Liver (tissue), 9 donors: Measurements from ENCODE around the gene CA10. TPM values are rescaled to one million over a fixed set of nuclear protein-coding genes. Genes with fewer than 3 reads are reported as not detected.

Experiments
- DNase-seq: peaks from one replicate; pipeline ENCODE4 v3.0.0-alpha.2; 2017; ENCODE audit warnings: low spot score
- H3K27ac ChIP-seq, 2 donors: one replicate each; pipeline ENCODE4 v1.7.0; 2013; ENCODE audit warnings: inconsistent platforms in 2 of 2, low read length in 2 of 2, control low read depth in 1 of 2, low read depth in 1 of 2, mild to moderate bottlenecking in 1 of 2
- H3K27me3 ChIP-seq, 4 donors: one replicate each; pipeline versions ENCODE4 v1.6.1 to v1.7.0; 2013; ENCODE audit warnings: low read length in 3 of 4, inconsistent platforms in 1 of 4, mild to moderate bottlenecking in 1 of 4, moderate library complexity in 1 of 4; ENCODE audit not compliant: control insufficient read depth in 4 of 4, insufficient read depth in 4 of 4
- H3K36me3 ChIP-seq, 4 donors: one replicate each; pipeline versions ENCODE4 v1.6.1 to v1.7.0; 2013; ENCODE audit warnings: low read length in 3 of 4, mild to moderate bottlenecking in 3 of 4, low read depth in 1 of 4, moderate library complexity in 1 of 4; ENCODE audit not compliant: control insufficient read depth in 4 of 4, insufficient read depth in 3 of 4
- H3K4me1 ChIP-seq, 4 donors: one replicate each; pipeline versions ENCODE4 v1.6.1 to v1.7.0; 2013; ENCODE audit warnings: low read length in 3 of 4, mild to moderate bottlenecking in 3 of 4, moderate library complexity in 1 of 4; ENCODE audit not compliant: control insufficient read depth in 4 of 4, insufficient read depth in 4 of 4
- H3K4me3 ChIP-seq, 3 donors: one replicate each; pipeline versions ENCODE4 v1.6.1 to v1.7.0; 2013; ENCODE audit warnings: low read length in 3 of 3, control low read depth in 1 of 3, low read depth in 1 of 3, mild to moderate bottlenecking in 1 of 3
- H3K9ac ChIP-seq, 2 donors: one replicate each; pipeline ENCODE4 v1.7.0; 2013; ENCODE audit warnings: low read length in 2 of 2, mild to moderate bottlenecking in 2 of 2, moderate library complexity in 2 of 2, control low read depth in 1 of 2, low read depth in 1 of 2
- H3K9me3 ChIP-seq, 4 donors: one replicate each; pipeline versions ENCODE4 v1.6.1 to v1.7.0; 2013; ENCODE audit warnings: low read length in 3 of 4; ENCODE audit not compliant: control insufficient read depth in 4 of 4
- EGR1 ChIP-seq, 2 donors: IDR thresholded peaks; 2 replicates each; pipeline ENCODE4 v1.6.1; 2016 to 2018; ENCODE audit warnings: antibody characterized with exemption in 2 of 2, low read depth in 2 of 2
- FOXA1 ChIP-seq: IDR thresholded peaks from 2 replicates; pipeline ENCODE4 v1.6.1; 2016; ENCODE audit warnings: antibody characterized with exemption
- FOXA2 ChIP-seq: IDR thresholded peaks from 2 replicates; pipeline ENCODE4 v1.6.1; 2016; ENCODE audit warnings: antibody characterized with exemption
- GABPA ChIP-seq, 2 donors: IDR thresholded peaks in 1 of 2; conservative IDR thresholded peaks in 1 of 2; 2 replicates each; pipeline ENCODE4 v1.6.1; 2016; ENCODE audit warnings: antibody characterized with exemption in 2 of 2, mild to moderate bottlenecking in 1 of 2, moderate library complexity in 1 of 2
- HNF4A ChIP-seq, 2 donors: conservative IDR thresholded peaks; 2 replicates each; pipeline ENCODE4 v1.6.1; 2016; ENCODE audit warnings: antibody characterized with exemption in 2 of 2, mild to moderate bottlenecking in 2 of 2
- HNF4G ChIP-seq: IDR thresholded peaks from 2 replicates; pipeline ENCODE4 v1.6.1; 2016; ENCODE audit warnings: antibody characterized with exemption
- JUND ChIP-seq, 2 donors: IDR thresholded peaks; 2 replicates each; pipeline ENCODE4 v1.6.1; 2016; ENCODE audit warnings: antibody characterized with exemption in 2 of 2
- MAX ChIP-seq: IDR thresholded peaks from 2 replicates; pipeline ENCODE4 v1.6.1; 2016; ENCODE audit warnings: antibody characterized with exemption
- NR2F2 ChIP-seq: IDR thresholded peaks from 2 replicates; pipeline ENCODE4 v1.6.1; 2016; ENCODE audit warnings: antibody characterized with exemption
- RAD21 ChIP-seq, 2 donors: IDR thresholded peaks; 2 replicates each; pipeline ENCODE4 v1.6.1; 2016; ENCODE audit warnings: antibody characterized with exemption in 2 of 2, mild to moderate bottlenecking in 2 of 2
- RXRA ChIP-seq, 2 donors: IDR thresholded peaks; 2 replicates each; pipeline ENCODE4 v1.6.1; 2017 to 2018; ENCODE audit warnings: antibody characterized with exemption in 2 of 2, mild to moderate bottlenecking in 1 of 2
- SP1 ChIP-seq: IDR thresholded peaks from 2 replicates; pipeline ENCODE4 v1.6.1; 2018; ENCODE audit warnings: antibody characterized with exemption, mild to moderate bottlenecking
- TAF1 ChIP-seq: conservative IDR thresholded peaks from 2 replicates; pipeline ENCODE4 v1.6.1; 2016; ENCODE audit warnings: antibody characterized with exemption, mild to moderate bottlenecking
- YY1 ChIP-seq: IDR thresholded peaks from 2 replicates; pipeline ENCODE4 v1.6.1; 2016; ENCODE audit warnings: antibody characterized with exemption, mild to moderate bottlenecking
- WGBS: extraction: QIAGEN DNeasy Blood & Tissue Kit; methylation state at CpG from one replicate; pipeline ENCODE4 v1.1.7; 2013; 5-methylcytosine and 5-hydroxymethylcytosine counted together
- polyA plus RNA-seq, 2 donors: library from polyadenylated mRNA; stranded (reverse) in 1 of 2; unstranded in 1 of 2; fragments of 200-250 nt in 1 of 2; fragments of >200 nt in 1 of 2; fragmentation: Nextera tagmentation in 1 of 2; extraction: Ambion mirVana in 1 of 2; gene quantifications; one replicate each; pipeline versions ENCODE4 v1.2.1 to v1.2.3, GENCODE V29; 2013 to 2015
- total RNA-seq, 2 donors: library from RNA; depleted of rRNA; stranded (reverse); fragments of >200 nt; gene quantifications; one replicate each; pipeline ENCODE4 v1.2.3, GENCODE V29; 2014
- TF ChIP-seq, protein P1 (sequence below): fragments of 150-350 bp; IDR thresholded peaks from 2 replicates; pipeline ENCODE4 v1.5.1; 2017; ENCODE audit warnings: improper control_type of control experiment, low read depth, low read length; ENCODE audit not compliant: missing input control
- TF ChIP-seq, protein P2 (sequence below): IDR thresholded peaks from 2 replicates; pipeline ENCODE4 v1.6.1; 2016; ENCODE audit warnings: antibody characterized with exemption
- TF ChIP-seq, protein P3 (sequence below): IDR thresholded peaks from 2 replicates; pipeline ENCODE4 v1.6.1; 2016; ENCODE audit warnings: antibody characterized with exemption
- TF ChIP-seq, protein P4 (sequence below): IDR thresholded peaks from 2 replicates; pipeline ENCODE4 v1.6.1; 2016; ENCODE audit warnings: antibody characterized with exemption, mild to moderate bottlenecking
- donor health status: healthy.
- donor health status: healthy.
- donor health status: healthy.
- donor health status: healthy.
- donor health status: healthy.

CA10 gene
- total and polyA plus RNA-seq, 4 donors = 0.05 TPM; not detected in 3

- TF ChIP-seq, protein P1, sequence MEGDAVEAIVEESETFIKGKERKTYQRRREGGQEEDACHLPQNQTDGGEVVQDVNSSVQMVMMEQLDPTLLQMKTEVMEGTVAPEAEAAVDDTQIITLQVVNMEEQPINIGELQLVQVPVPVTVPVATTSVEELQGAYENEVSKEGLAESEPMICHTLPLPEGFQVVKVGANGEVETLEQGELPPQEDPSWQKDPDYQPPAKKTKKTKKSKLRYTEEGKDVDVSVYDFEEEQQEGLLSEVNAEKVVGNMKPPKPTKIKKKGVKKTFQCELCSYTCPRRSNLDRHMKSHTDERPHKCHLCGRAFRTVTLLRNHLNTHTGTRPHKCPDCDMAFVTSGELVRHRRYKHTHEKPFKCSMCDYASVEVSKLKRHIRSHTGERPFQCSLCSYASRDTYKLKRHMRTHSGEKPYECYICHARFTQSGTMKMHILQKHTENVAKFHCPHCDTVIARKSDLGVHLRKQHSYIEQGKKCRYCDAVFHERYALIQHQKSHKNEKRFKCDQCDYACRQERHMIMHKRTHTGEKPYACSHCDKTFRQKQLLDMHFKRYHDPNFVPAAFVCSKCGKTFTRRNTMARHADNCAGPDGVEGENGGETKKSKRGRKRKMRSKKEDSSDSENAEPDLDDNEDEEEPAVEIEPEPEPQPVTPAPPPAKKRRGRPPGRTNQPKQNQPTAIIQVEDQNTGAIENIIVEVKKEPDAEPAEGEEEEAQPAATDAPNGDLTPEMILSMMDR = no peak
- TF ChIP-seq FOXA1 (no peak), RXRA (IDR thresholded peaks at IDR 0.05) (no peak), JUND (IDR thresholded peaks at IDR 0.05) (no peak), RAD21 (IDR thresholded peaks at IDR 0.05) (no peak), FOXA2 (no peak), HNF4G (no peak), SP1 (no peak), HNF4A (conservative IDR thresholded peaks at IDR 0.05) (no peak), YY1 (no peak), NR2F2 (no peak)
Observed at GRCh38 chr17:51948128-51948527, 210.4 kb downstream of the CA10 start (continued).

DNA sequence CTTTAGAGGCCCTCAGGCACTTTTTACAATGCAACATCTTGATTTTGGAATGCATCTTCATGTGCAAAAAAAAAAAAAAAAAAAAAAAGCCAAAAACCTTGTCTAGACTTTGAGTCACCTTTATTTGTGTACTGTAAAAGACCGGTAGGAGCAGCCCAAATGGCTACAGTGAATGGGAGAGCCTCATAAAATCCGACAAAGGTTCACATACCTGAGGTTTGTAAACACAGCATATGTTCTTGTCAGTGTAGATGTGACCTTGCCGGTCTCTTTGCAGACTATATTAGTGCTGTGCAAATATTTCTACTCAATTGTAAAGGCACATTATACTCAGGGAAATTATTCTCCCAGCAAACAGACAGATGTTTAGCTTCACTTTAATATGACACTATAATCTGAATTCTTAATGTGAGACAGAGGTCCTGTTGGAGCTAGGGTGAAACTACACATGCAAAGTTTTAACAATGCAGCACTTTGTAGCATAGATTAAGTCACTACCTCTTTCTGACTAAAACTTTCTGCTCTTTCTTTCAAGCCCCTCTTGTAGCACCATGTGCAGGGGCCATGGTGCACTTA lies 211.3 kb downstream of the CA10 start:
- Histone ChIP-seq H3K27ac (no peak overlapping the region), H3K27me3 (peaks cover 0 to 6% (median 3%) of the 10 kb centered on the region in 4 donors), H3K4me3 (no peak overlapping the region), H3K36me3 (no peaks in the 10 kb centered on the region), H3K4me1 (no peaks in the 10 kb centered on the region), H3K9me3 (no peaks in the 10 kb centered on the region), H3K9ac (no peak overlapping the region)
- no peak for TF ChIP-seq RXRA (IDR thresholded peaks at IDR 0.05)
- no peak for TF ChIP-seq HNF4A (conservative IDR thresholded peaks at IDR 0.05)
- no peak for TF ChIP-seq EGR1 (IDR thresholded peaks at IDR 0.05; ENCODE audit: low read depth in 2 of 2)
- no peak for TF ChIP-seq YY1
- no peak for TF ChIP-seq FOXA2
- no peak for TF ChIP-seq MAX
- no peak for TF ChIP-seq RAD21 (IDR thresholded peaks at IDR 0.05)
- TF ChIP-seq JUND (IDR thresholded peaks at IDR 0.05) = no peak
- TF ChIP-seq NR2F2 = no peak
- WGBS = 40% methylated on average over 3 of the region's 3 CpGs
- no peak for DNase-seq

- no peak for DNase-seq
- Histone ChIP-seq H3K9me3 (no peaks in the 10 kb centered on the region), H3K4me1 (no peaks in the 10 kb centered on the region), H3K36me3 (no peaks in the 10 kb centered on the region), H3K27ac (no peak overlapping the region), H3K4me3 (no peak overlapping the region), H3K9ac (no peak overlapping the region), H3K27me3 (peaks cover 0 to 6% (median 3%) of the 10 kb centered on the region in 4 donors)
- 76% methylated on average over 2 of the region's 2 CpGs for WGBS
- TF ChIP-seq, protein P1 = no peak
- TF ChIP-seq HNF4G (no peak), NR2F2 (no peak), MAX (no peak), HNF4A (conservative IDR thresholded peaks at IDR 0.05) (no peak), FOXA1 (no peak), FOXA2 (no peak), RXRA (IDR thresholded peaks at IDR 0.05) (no peak), YY1 (no peak), EGR1 (IDR thresholded peaks at IDR 0.05; ENCODE audit: low read depth in 2 of 2) (no peak), RAD21 (IDR thresholded peaks at IDR 0.05) (no peak), TAF1 (no peak), JUND (IDR thresholded peaks at IDR 0.05) (no peak), SP1 (no peak), GABPA (IDR thresholded peaks at IDR 0.05 in 1 of 2, conservative IDR thresholded peaks at IDR 0.05 in 1 of 2) (no peak)
- TF ChIP-seq, protein P2, sequence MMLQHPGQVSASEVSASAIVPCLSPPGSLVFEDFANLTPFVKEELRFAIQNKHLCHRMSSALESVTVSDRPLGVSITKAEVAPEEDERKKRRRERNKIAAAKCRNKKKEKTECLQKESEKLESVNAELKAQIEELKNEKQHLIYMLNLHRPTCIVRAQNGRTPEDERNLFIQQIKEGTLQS = no peak
- TF ChIP-seq, protein P3, sequence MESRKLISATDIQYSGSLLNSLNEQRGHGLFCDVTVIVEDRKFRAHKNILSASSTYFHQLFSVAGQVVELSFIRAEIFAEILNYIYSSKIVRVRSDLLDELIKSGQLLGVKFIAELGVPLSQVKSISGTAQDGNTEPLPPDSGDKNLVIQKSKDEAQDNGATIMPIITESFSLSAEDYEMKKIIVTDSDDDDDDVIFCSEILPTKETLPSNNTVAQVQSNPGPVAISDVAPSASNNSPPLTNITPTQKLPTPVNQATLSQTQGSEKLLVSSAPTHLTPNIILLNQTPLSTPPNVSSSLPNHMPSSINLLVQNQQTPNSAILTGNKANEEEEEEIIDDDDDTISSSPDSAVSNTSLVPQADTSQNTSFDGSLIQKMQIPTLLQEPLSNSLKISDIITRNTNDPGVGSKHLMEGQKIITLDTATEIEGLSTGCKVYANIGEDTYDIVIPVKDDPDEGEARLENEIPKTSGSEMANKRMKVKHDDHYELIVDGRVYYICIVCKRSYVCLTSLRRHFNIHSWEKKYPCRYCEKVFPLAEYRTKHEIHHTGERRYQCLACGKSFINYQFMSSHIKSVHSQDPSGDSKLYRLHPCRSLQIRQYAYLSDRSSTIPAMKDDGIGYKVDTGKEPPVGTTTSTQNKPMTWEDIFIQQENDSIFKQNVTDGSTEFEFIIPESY = no peak
- TF ChIP-seq, protein P4, sequence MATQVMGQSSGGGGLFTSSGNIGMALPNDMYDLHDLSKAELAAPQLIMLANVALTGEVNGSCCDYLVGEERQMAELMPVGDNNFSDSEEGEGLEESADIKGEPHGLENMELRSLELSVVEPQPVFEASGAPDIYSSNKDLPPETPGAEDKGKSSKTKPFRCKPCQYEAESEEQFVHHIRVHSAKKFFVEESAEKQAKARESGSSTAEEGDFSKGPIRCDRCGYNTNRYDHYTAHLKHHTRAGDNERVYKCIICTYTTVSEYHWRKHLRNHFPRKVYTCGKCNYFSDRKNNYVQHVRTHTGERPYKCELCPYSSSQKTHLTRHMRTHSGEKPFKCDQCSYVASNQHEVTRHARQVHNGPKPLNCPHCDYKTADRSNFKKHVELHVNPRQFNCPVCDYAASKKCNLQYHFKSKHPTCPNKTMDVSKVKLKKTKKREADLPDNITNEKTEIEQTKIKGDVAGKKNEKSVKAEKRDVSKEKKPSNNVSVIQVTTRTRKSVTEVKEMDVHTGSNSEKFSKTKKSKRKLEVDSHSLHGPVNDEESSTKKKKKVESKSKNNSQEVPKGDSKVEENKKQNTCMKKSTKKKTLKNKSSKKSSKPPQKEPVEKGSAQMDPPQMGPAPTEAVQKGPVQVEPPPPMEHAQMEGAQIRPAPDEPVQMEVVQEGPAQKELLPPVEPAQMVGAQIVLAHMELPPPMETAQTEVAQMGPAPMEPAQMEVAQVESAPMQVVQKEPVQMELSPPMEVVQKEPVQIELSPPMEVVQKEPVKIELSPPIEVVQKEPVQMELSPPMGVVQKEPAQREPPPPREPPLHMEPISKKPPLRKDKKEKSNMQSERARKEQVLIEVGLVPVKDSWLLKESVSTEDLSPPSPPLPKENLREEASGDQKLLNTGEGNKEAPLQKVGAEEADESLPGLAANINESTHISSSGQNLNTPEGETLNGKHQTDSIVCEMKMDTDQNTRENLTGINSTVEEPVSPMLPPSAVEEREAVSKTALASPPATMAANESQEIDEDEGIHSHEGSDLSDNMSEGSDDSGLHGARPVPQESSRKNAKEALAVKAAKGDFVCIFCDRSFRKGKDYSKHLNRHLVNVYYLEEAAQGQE = no peak
Observed at GRCh38 chr17:51946311-51946710, 212.2 kb downstream of the CA10 start.
